ENCODE measurements around the gene SYNJ2.
"Not testable (repeated sequence)": the region's sequence is repeated elsewhere in the genome, so short reads cannot be mapped to it uniquely, and the experiment has no call there.

GRCh38 chr6:157940375-157941036, 41.2 kb upstream of the SYNJ2 start:
- not testable (repeated sequence) for TF ChIP-seq CTCF (IDR thresholded peaks at IDR 0.05; ENCODE audit: low read length); EZH2 (IDR thresholded peaks at IDR 0.05; ENCODE audit: borderline replicate concordance, low read length)
